IPS-15b (cell line): Measurements from ENCODE around the gene EXOC5.
"Not testable (repeated sequence)": the region's sequence is repeated elsewhere in the genome, so short reads cannot be mapped to it uniquely, and the experiment has no call there.

Experiments
- H3K27me3 ChIP-seq: one replicate; pipeline ENCODE4 v1.6.1; 2013; ENCODE audit warnings: low read length; ENCODE audit not compliant: control insufficient read depth, insufficient read depth
- H3K36me3 ChIP-seq: one replicate; pipeline ENCODE4 v1.6.1; 2013; ENCODE audit warnings: low read length; ENCODE audit not compliant: control insufficient read depth, insufficient read depth
- H3K4me1 ChIP-seq: one replicate; pipeline ENCODE4 v1.6.1; 2013; ENCODE audit warnings: mild to moderate bottlenecking, low read length; ENCODE audit not compliant: control insufficient read depth, insufficient read depth
- H3K4me3 ChIP-seq: one replicate; pipeline ENCODE4 v1.5.1; 2013; ENCODE audit warnings: low read depth, low read length
- H3K9ac ChIP-seq: one replicate; pipeline ENCODE4 v1.6.1; 2013; ENCODE audit warnings: low read depth, mild to moderate bottlenecking, low read length
- H3K9me3 ChIP-seq: one replicate; pipeline ENCODE4 v1.6.1; 2013; ENCODE audit warnings: mild to moderate bottlenecking, low read length; ENCODE audit not compliant: control insufficient read depth, insufficient read depth

EXOC5 gene

DNA sequence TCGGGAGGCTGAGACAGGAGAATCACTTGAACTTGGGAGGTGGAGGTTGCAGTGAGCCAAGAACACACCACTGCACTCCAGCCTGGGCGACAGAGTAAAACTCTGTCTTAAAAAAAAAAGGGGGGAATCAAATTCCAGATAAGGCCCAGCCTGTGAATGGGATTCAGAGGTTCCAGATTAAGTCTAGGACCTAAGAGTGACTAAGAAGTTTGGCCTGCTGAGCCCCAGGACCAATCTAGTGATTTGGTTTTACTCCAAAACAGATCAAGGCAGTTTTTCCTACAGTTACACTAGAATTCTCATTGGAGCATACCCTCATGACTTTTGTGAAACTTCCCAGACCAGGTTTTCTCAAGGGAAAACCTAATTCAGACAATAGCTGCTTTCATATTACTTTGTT lies 22.8 kb downstream of the EXOC5 start:
- Histone ChIP-seq H3K4me3 (no peak overlapping the region), H3K9ac (no peak overlapping the region), H3K27me3 (no peaks in the 10 kb centered on the region), H3K4me1 (no peaks in the 10 kb centered on the region), H3K9me3 (no peaks in the 10 kb centered on the region), H3K36me3 (peaks cover 10% of the 10 kb centered on the region)

DNA sequence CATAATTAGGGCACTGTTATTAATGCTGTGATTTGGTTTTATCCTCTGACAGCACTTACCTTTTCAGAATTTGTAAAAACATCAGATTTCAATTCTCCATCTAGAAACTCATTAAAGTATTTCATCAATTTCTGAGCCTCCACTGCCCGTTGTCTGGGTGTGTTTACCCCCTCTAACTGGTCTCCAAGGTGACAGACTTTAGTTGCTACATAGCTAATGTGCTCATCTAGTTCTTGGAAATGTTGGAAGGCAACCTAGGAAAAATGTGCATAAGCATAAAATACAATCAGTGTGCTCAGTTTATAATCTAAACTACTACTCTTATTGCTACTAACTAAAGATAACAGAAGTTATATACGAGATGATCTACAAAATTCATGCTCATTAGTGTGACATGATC lies 24.6 kb downstream of the EXOC5 start:
- H3K9me3 ChIP-seq = no peaks in the 10 kb centered on the region
- no peaks in the 10 kb centered on the region for H3K4me1 ChIP-seq
- H3K27me3 ChIP-seq = no peaks in the 10 kb centered on the region
- H3K9ac ChIP-seq = no peak overlapping the region
- no peak overlapping the region for H3K4me3 ChIP-seq
- H3K36me3 ChIP-seq = peaks cover 10% of the 10 kb centered on the region

DNA sequence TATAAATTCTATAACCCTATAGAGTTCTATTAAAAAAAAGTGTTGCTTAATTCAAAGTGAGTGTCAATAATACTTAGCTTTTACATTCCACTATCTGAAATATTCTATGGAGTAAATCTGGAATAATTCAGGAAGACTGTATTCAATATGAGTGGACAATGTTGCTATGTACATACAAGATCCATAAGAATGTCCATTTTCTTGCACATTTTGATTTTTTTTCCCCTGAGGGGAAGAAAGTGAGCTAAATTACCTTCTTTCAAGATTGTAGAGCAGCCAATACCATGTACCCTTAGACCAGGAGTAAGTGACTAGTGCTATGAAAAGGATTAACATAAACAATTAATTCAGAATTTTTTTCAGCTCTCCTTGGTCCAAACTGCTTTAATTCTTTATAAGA lies 25.4 kb downstream of the EXOC5 start:
- H3K4me1 ChIP-seq = no peaks in the 10 kb centered on the region
- no peaks in the 10 kb centered on the region for H3K27me3 ChIP-seq
- H3K9ac ChIP-seq = no peak overlapping the region
- peaks cover 10% of the 10 kb centered on the region for H3K36me3 ChIP-seq
- H3K4me3 ChIP-seq = no peak overlapping the region
- no peaks in the 10 kb centered on the region for H3K9me3 ChIP-seq

DNA sequence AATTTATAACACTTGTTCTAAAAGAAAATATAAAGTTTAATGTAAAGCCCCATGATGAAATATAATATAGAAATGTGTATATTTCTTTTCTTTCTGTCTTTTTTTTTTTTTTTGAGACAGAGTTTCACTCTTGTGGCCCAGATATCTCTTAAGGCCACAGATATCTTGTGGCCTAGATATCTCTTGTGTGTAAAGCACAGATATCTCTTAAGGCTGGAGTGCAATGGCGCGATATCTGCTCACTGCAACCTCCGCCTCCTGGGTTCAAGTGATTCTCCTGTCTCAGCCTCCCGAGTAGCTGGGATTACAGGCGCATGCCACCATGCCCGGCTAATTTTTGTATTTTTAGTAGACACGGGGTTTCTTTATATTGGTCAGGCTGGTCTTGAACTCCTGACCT lies 28.6 kb downstream of the EXOC5 start:
- H3K4me3 ChIP-seq, H3K9me3 ChIP-seq, H3K27me3 ChIP-seq, H3K36me3 ChIP-seq, H3K9ac ChIP-seq, H3K4me1 ChIP-seq: not testable (repeated sequence)

DNA sequence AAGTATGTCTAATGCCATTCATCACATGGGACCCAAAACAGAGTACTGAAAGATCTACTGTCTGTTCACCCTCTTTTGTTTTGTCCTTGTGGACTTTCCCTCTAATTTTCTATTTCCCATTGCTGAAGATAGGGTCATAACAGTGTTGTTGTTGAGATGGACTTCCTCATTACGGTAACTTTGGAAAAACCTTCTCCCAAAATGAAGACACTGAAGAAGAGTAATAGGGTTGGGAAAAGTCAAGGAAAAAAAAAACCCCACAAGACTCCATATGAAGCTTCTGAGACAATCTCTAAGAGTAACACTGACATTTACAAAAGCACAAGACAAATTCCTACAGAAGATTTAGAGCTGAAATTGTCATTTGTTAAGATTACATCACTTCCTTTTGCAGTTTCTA lies 36.7 kb downstream of the EXOC5 start:
- no peaks in the 10 kb centered on the region for H3K36me3 ChIP-seq
- no peaks in the 10 kb centered on the region for H3K9me3 ChIP-seq
- no peaks in the 10 kb centered on the region for H3K27me3 ChIP-seq
- no peaks in the 10 kb centered on the region for H3K4me1 ChIP-seq
- H3K4me3 ChIP-seq = no peak overlapping the region
- H3K9ac ChIP-seq = no peak overlapping the region

DNA sequence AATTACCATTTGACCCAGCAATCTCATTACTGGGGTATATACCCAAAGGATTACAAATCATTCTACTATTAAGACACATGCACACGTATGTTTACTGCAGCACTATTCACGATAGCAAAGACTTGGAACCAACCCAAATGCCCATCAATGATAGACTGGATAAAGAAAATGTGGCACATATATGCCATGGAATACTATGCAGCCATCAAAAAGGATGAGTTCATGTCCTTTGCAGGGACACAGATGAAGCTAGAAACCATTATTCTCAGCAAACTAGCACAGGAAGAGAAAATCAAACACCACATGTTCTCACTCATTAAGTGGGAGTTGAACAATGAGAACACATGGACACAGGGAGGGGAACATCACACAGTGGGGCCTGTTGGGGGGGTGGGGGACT lies 40.4 kb downstream of the EXOC5 start:
- not testable (repeated sequence) for H3K4me3 ChIP-seq, H3K9me3 ChIP-seq, H3K9ac ChIP-seq, H3K36me3 ChIP-seq, H3K27me3 ChIP-seq
- peaks cover 13% of the 10 kb centered on the region for H3K4me1 ChIP-seq

DNA sequence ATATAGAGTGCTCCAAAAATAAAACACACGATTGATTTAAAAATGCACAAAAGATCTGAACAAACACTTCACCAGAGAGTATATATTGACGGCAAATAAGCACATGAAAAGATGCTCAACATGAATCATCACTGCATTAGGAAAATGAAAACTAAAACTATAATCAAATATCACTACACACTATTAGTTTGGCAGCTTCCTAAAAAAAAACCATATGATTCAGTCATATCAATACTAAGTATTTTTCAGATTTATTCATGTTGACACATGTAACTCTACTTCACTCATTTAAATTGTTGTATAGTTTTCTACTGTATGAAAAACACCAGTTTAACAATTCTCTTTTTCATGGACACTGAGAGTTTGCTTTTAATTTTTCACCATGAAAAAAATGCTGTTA lies 41.6 kb downstream of the EXOC5 start:
- no peaks in the 10 kb centered on the region for H3K9me3 ChIP-seq
- no peak overlapping the region for H3K4me3 ChIP-seq
- H3K27me3 ChIP-seq = no peaks in the 10 kb centered on the region
- H3K36me3 ChIP-seq = no peaks in the 10 kb centered on the region
- H3K4me1 ChIP-seq = peaks cover 14% of the 10 kb centered on the region
- no peak overlapping the region for H3K9ac ChIP-seq

DNA sequence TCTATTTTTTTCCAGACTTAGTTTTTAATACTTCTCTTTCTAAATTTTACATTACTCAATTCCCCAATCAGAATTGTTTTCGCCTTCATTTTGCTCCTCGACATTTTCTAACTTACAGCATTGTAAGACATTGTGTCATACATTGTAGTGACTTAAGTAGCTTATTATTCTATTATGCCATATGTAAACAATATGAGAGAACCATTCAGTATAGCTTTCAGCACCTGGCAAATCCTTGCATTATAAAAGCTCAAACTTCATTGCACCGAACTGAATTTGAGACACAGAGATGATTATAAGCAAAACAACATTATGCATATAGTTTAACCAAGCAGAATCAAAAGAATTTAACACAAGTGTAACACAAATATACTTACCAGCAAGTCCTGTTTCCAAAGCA lies 46.8 kb downstream of the EXOC5 start:
- H3K27me3 ChIP-seq = no peaks in the 10 kb centered on the region
- peaks cover 17% of the 10 kb centered on the region for H3K4me1 ChIP-seq
- no peak overlapping the region for H3K9ac ChIP-seq
- H3K9me3 ChIP-seq = no peaks in the 10 kb centered on the region
- H3K4me3 ChIP-seq = no peak overlapping the region
- no peaks in the 10 kb centered on the region for H3K36me3 ChIP-seq

DNA sequence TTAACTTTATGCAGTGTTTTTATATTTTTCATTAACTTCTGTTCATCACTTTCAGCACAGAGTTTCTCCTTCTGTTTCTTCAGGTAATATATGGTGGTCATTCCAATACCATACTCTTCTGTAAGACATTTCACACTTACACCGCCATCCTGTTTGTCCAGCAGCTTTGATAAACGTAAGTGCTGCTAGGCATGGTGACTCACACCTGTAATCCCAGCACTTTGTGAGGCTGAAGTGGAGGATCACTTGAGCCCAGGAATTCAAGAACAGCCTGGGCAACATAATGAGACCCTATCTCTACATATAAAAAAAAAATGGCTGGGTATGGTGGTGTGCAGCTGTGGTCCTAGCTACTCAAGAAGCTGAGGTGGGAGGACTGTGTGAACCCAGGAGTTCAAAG lies 55.8 kb downstream of the EXOC5 start:
- Histone ChIP-seq H3K27me3 (no peaks in the 10 kb centered on the region), H3K9ac (no peak overlapping the region), H3K4me3 (no peak overlapping the region), H3K36me3 (no peaks in the 10 kb centered on the region), H3K9me3 (no peaks in the 10 kb centered on the region), H3K4me1 (no peaks in the 10 kb centered on the region)

DNA sequence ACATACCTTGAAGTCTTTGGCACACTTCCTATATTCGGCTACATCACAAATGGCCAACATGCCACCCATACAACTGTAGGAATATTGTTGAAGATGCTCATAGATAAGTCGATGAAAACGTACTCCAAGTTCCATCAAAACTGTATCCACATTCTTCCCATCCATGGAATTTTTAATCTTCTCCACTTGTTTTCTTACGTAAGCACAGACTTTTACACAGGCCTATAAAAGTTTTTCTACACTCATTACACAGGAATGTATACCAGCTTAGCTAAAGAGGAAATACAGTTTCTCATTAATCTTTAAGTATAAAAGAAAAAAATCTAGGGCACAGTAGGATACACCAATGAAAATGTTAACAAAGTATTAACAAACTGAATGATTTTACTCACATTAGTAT lies 59.1 kb downstream of the EXOC5 start:
- Histone ChIP-seq H3K4me3 (no peak overlapping the region), H3K27me3 (no peaks in the 10 kb centered on the region), H3K4me1 (no peaks in the 10 kb centered on the region), H3K9ac (no peak overlapping the region), H3K9me3 (no peaks in the 10 kb centered on the region), H3K36me3 (no peaks in the 10 kb centered on the region)

DNA sequence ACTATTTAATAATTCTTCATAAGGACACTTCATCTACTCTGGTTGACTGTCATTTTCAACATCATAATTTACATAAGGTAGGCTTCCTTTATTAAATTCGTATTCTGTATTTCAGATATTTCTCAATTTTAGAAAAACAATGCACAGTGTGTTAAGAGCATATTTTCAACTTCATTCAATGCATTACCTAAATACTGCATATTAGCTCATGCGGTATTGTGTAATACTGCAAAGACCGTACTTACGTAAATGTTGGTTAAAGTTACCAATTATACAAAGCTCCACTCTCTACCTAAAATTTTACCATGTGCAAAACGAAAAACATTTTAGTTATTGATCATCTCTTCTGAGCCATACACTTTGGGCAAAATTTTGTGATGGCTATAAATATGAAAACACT lies 62.8 kb downstream of the EXOC5 start:
- H3K9ac ChIP-seq = no peak overlapping the region

DNA sequence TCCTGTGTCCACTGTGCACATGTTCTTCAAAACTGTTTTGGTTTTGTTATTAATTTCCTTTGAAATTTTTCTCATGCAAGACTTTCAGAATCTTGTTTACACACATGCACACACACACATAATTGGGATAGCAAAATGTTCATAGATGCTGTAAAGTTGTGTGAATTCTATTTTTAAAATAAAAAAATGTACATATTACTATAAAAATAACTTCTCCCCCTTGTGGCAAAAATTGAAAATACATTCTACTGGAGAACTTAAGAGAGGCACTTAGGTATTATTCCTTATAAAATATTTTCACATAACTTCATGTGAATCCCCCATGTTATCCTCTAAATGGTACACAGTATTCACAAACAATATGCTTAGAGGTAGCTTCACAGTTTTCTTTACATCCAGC lies 66.0 kb downstream of the EXOC5 start:
- not testable (repeated sequence) for H3K36me3 ChIP-seq, H3K9ac ChIP-seq, H3K4me1 ChIP-seq, H3K27me3 ChIP-seq, H3K9me3 ChIP-seq, H3K4me3 ChIP-seq

More for the DNA sequence above, 62.8 kb downstream of the EXOC5 start:
- H3K4me1 ChIP-seq = no peaks in the 10 kb centered on the region
- H3K27me3 ChIP-seq = no peaks in the 10 kb centered on the region
- H3K36me3 ChIP-seq = no peaks in the 10 kb centered on the region
- H3K9me3 ChIP-seq = no peaks in the 10 kb centered on the region
- H3K4me3 ChIP-seq = no peak overlapping the region

DNA sequence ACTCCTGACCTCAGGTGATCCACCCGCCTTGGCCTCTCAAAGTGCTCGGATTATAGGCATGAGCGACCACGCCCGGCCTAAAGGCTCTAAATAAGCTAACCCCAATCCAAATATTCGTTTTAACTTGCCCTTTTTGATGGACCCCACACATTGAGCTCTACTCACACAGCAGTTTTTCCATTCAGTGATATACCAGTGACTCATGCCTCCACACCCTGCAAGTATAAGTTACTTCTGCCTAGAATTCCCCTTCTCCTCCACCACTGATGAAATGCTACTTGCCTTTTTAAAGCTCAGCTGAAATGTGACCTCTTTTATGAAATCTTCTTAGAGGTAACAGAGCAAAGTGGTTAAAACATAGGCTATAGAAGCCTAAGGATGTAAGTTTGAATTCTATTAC lies 68.8 kb downstream of the EXOC5 start:
- no peak overlapping the region for H3K9ac ChIP-seq
- no peak overlapping the region for H3K4me3 ChIP-seq
- no peaks in the 10 kb centered on the region for H3K36me3 ChIP-seq
- no peaks in the 10 kb centered on the region for H3K9me3 ChIP-seq
- no peaks in the 10 kb centered on the region for H3K4me1 ChIP-seq
- no peaks in the 10 kb centered on the region for H3K27me3 ChIP-seq
